A549 (cell line): ENCODE results near the gene DPCD.

Experiments
- POLR2A ChIP-seq: IDR thresholded peaks from 2 replicates; pipeline ENCODE4 v1.6.1; 2012; ENCODE audit warnings: mild to moderate bottlenecking, low read length
- RAD21 ChIP-seq, 2 experiments: fragments of >200 bp in 1 of 2; sonication (Bioruptor Twin) in 1 of 2; formaldehyde crosslinking in 1 of 2; IDR thresholded peaks in 1 of 2; conservative IDR thresholded peaks in 1 of 2; 2 replicates in 1 of 2; 3 replicates in 1 of 2; pipeline ENCODE4 v1.6.1; 2012 to 2018; ENCODE audit warnings: inconsistent platforms in 1 of 2

DNA sequence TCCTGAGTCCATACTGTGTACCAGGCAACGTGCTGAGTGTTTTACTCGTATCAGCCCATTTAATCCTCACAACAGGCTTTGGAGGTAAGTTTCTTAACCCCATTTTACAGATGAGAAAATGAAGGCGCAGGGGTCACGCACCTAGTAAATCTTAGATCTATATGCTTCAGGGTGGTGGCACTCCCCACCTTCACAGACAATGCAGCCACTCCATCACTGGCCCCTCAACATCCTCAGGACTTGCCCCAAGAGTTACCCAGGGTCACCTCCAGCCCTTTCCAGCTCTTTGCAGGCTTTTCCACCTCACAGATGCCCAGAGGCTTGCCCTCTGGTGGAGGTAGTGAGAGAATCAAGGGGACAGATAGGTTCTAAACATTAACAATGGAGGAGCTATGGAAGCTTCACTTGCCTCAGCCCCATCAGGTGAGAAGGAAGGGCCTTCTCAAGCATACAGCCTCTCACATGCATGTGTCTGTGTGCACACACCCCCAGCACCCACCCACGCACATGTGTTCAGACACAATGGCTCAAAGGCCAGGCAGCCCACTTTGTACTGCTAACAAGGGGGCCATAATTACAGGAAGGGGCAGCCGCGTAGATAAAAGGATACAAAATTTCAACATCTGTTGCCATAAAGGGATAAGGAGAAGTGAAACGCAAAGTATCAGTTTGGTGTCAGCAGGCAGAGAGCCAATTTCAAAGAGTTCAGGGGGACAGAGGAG lies 29.1 kb downstream of the DPCD start:
- TF ChIP-seq POLR2A (no peak), RAD21 (conservative IDR thresholded peaks at IDR 0.05 in 1 of 2, IDR thresholded peaks at IDR 0.05 in 1 of 2) (no peak)
